DOHH2 (cell line): ENCODE measurements around the gene NOC2L.

Experiments
- H3F3A ChIP-seq: fragments of 200-600 bp; sonication (generic), shearing (Covaris generic); 2 replicates; pipeline ENCODE4 v1.6.0; 2016; ENCODE audit warnings: antibody characterized with exemption, mild to moderate bottlenecking; ENCODE audit not compliant: control insufficient read depth, insufficient read depth
- H3K27ac ChIP-seq: fragments of 200-600 bp; sonication (generic); 2 replicates; pipeline ENCODE4 v1.5.1; 2014; ENCODE audit warnings: low read depth, mild to moderate bottlenecking, low read length, moderate library complexity
- H3K27me3 ChIP-seq: fragments of 200-600 bp; sonication (generic); 2 replicates; pipeline ENCODE4 v1.6.1; 2014; ENCODE audit warnings: mild to moderate bottlenecking, low read length, mixed read lengths; ENCODE audit not compliant: control insufficient read depth
- H3K36me3 ChIP-seq: fragments of 200-600 bp; sonication (generic); 2 replicates; pipeline ENCODE4 v1.6.1; 2014; ENCODE audit warnings: mild to moderate bottlenecking, low read length, moderate library complexity, mixed read lengths; ENCODE audit not compliant: control insufficient read depth
- H3K4me1 ChIP-seq: fragments of 200-600 bp; sonication (generic); 2 replicates; pipeline ENCODE4 v1.6.1; 2014; ENCODE audit warnings: mild to moderate bottlenecking, low read length, mixed read lengths; ENCODE audit not compliant: control insufficient read depth
- H3K4me2 ChIP-seq: fragments of 200-600 bp; sonication (generic); 2 replicates; pipeline ENCODE4 v1.6.0; 2014; ENCODE audit warnings: mild to moderate bottlenecking, low read length, moderate library complexity
- H3K4me3 ChIP-seq: fragments of 200-600 bp; sonication (generic); 2 replicates; pipeline ENCODE4 v1.5.1; 2014; ENCODE audit warnings: mild to moderate bottlenecking, low read length, mixed read lengths
- H3K79me2 ChIP-seq: fragments of 200-600 bp; sonication (generic); 2 replicates; pipeline ENCODE4 v1.6.1; 2014; ENCODE audit warnings: mild to moderate bottlenecking, low read length, mixed read lengths; ENCODE audit not compliant: control insufficient read depth
- H3K9me2 ChIP-seq: fragments of 200-600 bp; sonication (generic); replicated peaks from 2 replicates; pipeline ENCODE4 v1.6.1; 2014; ENCODE audit warnings: mild to moderate bottlenecking, low read length, mixed read lengths; ENCODE audit not compliant: control insufficient read depth
- H3K9me3 ChIP-seq: fragments of 200-600 bp; sonication (generic); 2 replicates; pipeline ENCODE4 v1.6.1; 2014; ENCODE audit warnings: antibody characterized with exemption, low read length, mixed read lengths; ENCODE audit not compliant: control insufficient read depth, insufficient read depth
- H4K20me1 ChIP-seq: fragments of 200-600 bp; sonication (generic); 2 replicates; pipeline ENCODE4 v1.6.0; 2014; ENCODE audit warnings: low read depth, mild to moderate bottlenecking, antibody characterized with exemption, low read length, moderate library complexity; ENCODE audit not compliant: control insufficient read depth, insufficient read depth
- CTCF ChIP-seq: fragments of 200-600 bp; sonication (generic); IDR thresholded peaks from one replicate; pipeline ENCODE4 v1.5.1; 2014; ENCODE audit warnings: antibody characterized with exemption, mild to moderate bottlenecking, low read depth, low read length; ENCODE audit not compliant: poor library complexity, severe bottlenecking
- EZH2phosphoT487 ChIP-seq: fragments of 200-600 bp; sonication (generic); IDR thresholded peaks from 2 replicates; pipeline ENCODE4 v1.6.1; 2017; ENCODE audit warnings: borderline replicate concordance, mild to moderate bottlenecking, antibody characterized with exemption, low read length, moderate library complexity, mixed read lengths

NOC2L gene

GRCh38 chr1:942864-943533 lies 16.1 kb downstream of the NOC2L start:
- Histone ChIP-seq H3K27me3 (peaks cover 47% of the 10 kb centered on the region), H3K4me1 (peaks cover 20% of the 10 kb centered on the region), H3F3A (no peaks in the 10 kb centered on the region)

GRCh38 chr1:942411-942821 lies 16.6 kb downstream of the NOC2L start:
- peaks cover 18% of the 10 kb centered on the region for H3K36me3 ChIP-seq
- H3K4me3 ChIP-seq = no peak overlapping the region
- H3K4me2 ChIP-seq = peak overlapping the region; percentile 39; the same call in 1 of the 2 replicates
- H3K79me2 ChIP-seq = no peaks in the 10 kb centered on the region
- peaks cover 9% of the 10 kb centered on the region for H4K20me1 ChIP-seq
- H3K9me2 ChIP-seq = no peaks in the 10 kb centered on the region
- H3K9me3 ChIP-seq = no peaks in the 10 kb centered on the region
- no peak overlapping the region for H3K27ac ChIP-seq
- no peak for TF ChIP-seq EZH2phosphoT487
- TF ChIP-seq CTCF = no peak
- peaks cover 20% of the 10 kb centered on the region for H3K4me1 ChIP-seq
- peaks cover 47% of the 10 kb centered on the region for H3K27me3 ChIP-seq
- no peaks in the 10 kb centered on the region for H3F3A ChIP-seq

More at GRCh38 chr1:942864-943533, 16.1 kb downstream of the NOC2L start:
- Histone ChIP-seq H3K4me2 (no peak overlapping the region), H3K79me2 (no peaks in the 10 kb centered on the region), H3K27ac (no peak overlapping the region), H3K4me3 (no peak overlapping the region), H3K36me3 (peaks cover 24% of the 10 kb centered on the region), H3K9me3 (no peaks in the 10 kb centered on the region), H4K20me1 (peaks cover 9% of the 10 kb centered on the region), H3K9me2 (no peaks in the 10 kb centered on the region)
- TF ChIP-seq CTCF = no peak

- Histone ChIP-seq H3K4me3 (no peak overlapping the region), H3K9me2 (no peaks in the 10 kb centered on the region), H3K4me1 (peaks cover 20% of the 10 kb centered on the region), H3K4me2 (peak overlapping the region; percentile 39; the same call in 1 of the 2 replicates), H3K79me2 (no peaks in the 10 kb centered on the region), H3K9me3 (no peaks in the 10 kb centered on the region), H3F3A (no peaks in the 10 kb centered on the region), H4K20me1 (peaks cover 9% of the 10 kb centered on the region), H3K27ac (no peak overlapping the region), H3K36me3 (peaks cover 13% of the 10 kb centered on the region), H3K27me3 (peaks cover 47% of the 10 kb centered on the region)
- TF ChIP-seq EZH2phosphoT487 = peak; percentile 88
- no peak for TF ChIP-seq CTCF
Observed at GRCh38 chr1:941588-942383, 17.3 kb downstream of the NOC2L start.
